Panc1 (cell line): ENCODE data around the gene ONECUT3. TPM values are rescaled to one million over a fixed set of nuclear protein-coding genes. Genes with fewer than 3 reads are reported as not detected.

ENCODE experiments used
- ATAC-seq: fragments of 200-7000 bp; cut with Tn5 transposase; 2 replicates; pipeline ENCODE4 v1.9.1; 2020; ENCODE audit warnings: mild to moderate bottlenecking, moderate library complexity
- BruUV-seq: library from RNA; stranded (reverse); fragments of 400-500 nt; replicated peaks from 2 replicates; lab custom pipeline; 2021; lab: Mats Ljungman, UMichigan
- CTCF ChIA-PET: fragments of 300-600 bp; sonication (Branson Sonifier 250); formaldehyde crosslinking; loops from one replicate; lab custom pipeline; 2022; ENCODE audit warnings: antibody characterized with exemption; lab: Charles Lee
- POLR2A ChIA-PET: fragments of 300-600 bp; sonication (Branson Sonifier 250); formaldehyde crosslinking; loops from one replicate; lab custom pipeline; 2022; ENCODE audit warnings: antibody characterized with exemption; lab: Charles Lee
- DNase-seq: peaks from one replicate; pipeline ENCODE4 v3.0.0-alpha.2; 2010; ENCODE audit warnings: low read depth, low spot score
- H3K27ac ChIP-seq: 2 replicates; pipeline ENCODE4 v1.5.1; 2011; ENCODE audit warnings: mild to moderate bottlenecking, low read length, inconsistent platforms
- H3K27me3 ChIP-seq: fragments of 200-500 bp; sonication (Bioruptor generic); 2 replicates; pipeline ENCODE4 v1.6.0; 2014; ENCODE audit warnings: low read length, inconsistent platforms; ENCODE audit not compliant: control insufficient read depth, insufficient read depth
- H3K36me3 ChIP-seq: fragments of 200-500 bp; sonication (Bioruptor generic); 2 replicates; pipeline ENCODE4 v1.5.1; 2014; ENCODE audit warnings: inconsistent platforms, mild to moderate bottlenecking, low read length, moderate library complexity; ENCODE audit not compliant: control insufficient read depth, insufficient read depth
- H3K4me1 ChIP-seq: 2 replicates; pipeline ENCODE4 v1.5.1; 2011; ENCODE audit warnings: inconsistent platforms, mild to moderate bottlenecking, low read length, moderate library complexity; ENCODE audit not compliant: control insufficient read depth, insufficient read depth
- H3K4me3 ChIP-seq, 2 experiments: 2 replicates each; pipeline ENCODE4 v1.5.1; 2011 to 2012; ENCODE audit warnings: low read depth in 2 of 2, low read length in 2 of 2, mild to moderate bottlenecking in 2 of 2, inconsistent platforms in 1 of 2, moderate library complexity in 1 of 2
- H3K9me3 ChIP-seq: fragments of 200-500 bp; sonication (Bioruptor generic); 2 replicates; pipeline ENCODE4 v1.5.1; 2014; ENCODE audit warnings: low read depth, mild to moderate bottlenecking, inconsistent platforms, low read length, moderate library complexity; ENCODE audit not compliant: control insufficient read depth, insufficient read depth
- POLR2AphosphoS5 ChIP-seq: IDR thresholded peaks from 2 replicates; pipeline ENCODE4 v1.6.1; 2012; ENCODE audit warnings: mild to moderate bottlenecking, low read depth, low read length, moderate library complexity
- REST ChIP-seq, 2 experiments: IDR thresholded peaks; 2 replicates each; pipeline ENCODE4 v1.6.1; 2011 to 2012; ENCODE audit warnings: low read depth in 2 of 2, control low read depth in 1 of 2, low read length in 1 of 2, mild to moderate bottlenecking in 1 of 2, moderate library complexity in 1 of 2; ENCODE audit not compliant: insufficient read depth in 1 of 2
- SIN3A ChIP-seq: IDR thresholded peaks from 2 replicates; pipeline ENCODE4 v1.6.1; 2012; ENCODE audit warnings: low read depth, mild to moderate bottlenecking, low read length, moderate library complexity, borderline replicate concordance; ENCODE audit not compliant: insufficient read depth
- TCF7L2 ChIP-seq: IDR thresholded peaks from 2 replicates; pipeline ENCODE4 v1.6.1; 2011; ENCODE audit warnings: mild to moderate bottlenecking, low read depth, low read length, inconsistent platforms
- in situ Hi-C: cut with HindIII; loops from 2 replicates; pipeline ENCODE4 v1.10.0; 2016; ENCODE audit warnings: low sequenced_read_pairs, low pct_unique_long_range_greater_than_20kb
- intact Hi-C: fragments of 100-400 bp; cut with micrococcal nuclease; formaldehyde crosslinking; loops from one replicate; pipeline ENCODE4 v1.10.0; 2022; ENCODE audit not compliant: unreplicated experiment
- total RNA-seq: library from RNA; stranded (reverse); gene quantifications from one replicate; pipeline ENCODE4 v1.2.1, GENCODE V29; 2021; ENCODE audit not compliant: unreplicated experiment

ONECUT3 gene
- total RNA-seq, 1 experiment from 2014 or later: 16.5 TPM

GRCh38 chr19:1747285-1748114 is 5.8 kb upstream of the ONECUT3 start:
- ATAC-seq: peak; percentile 76
- H3K9me3 ChIP-seq: no peaks in the 10 kb centered on the region
- BruUV-seq: no TSS peak
- H3K4me1 ChIP-seq: peaks cover 45% of the 10 kb centered on the region
- intact Hi-C loops (no loop called here), in situ Hi-C loops (no loop called here)
- TF ChIP-seq TCF7L2 (peak; percentile 86), SIN3A (0 out of 2 replicates have a peak, but pooled peaks have one; percentile 17), REST (IDR thresholded peaks at IDR 0.05; ENCODE audit: insufficient read depth in 1 of 2, low read depth in 2 of 2, low read length in 1 of 2) (no peak), POLR2AphosphoS5 (peak; percentile 43)
- H3K27me3 ChIP-seq: no peaks in the 10 kb centered on the region
- ChIA-PET CTCF (interaction anchor here (1.1 kb wide), 1 partner anchor 72 kb away, joined by 3 read pairs; no protein-coding TSS in a partner anchor), POLR2A (no interaction called here)
- H3K27ac ChIP-seq: peak overlapping the region; percentile 95
- H3K36me3 ChIP-seq: no peaks in the 10 kb centered on the region; the same call in 1 of the 2 replicates
- peak overlapping the region; percentile 37 to 49 for H3K4me3 ChIP-seq
- peak; percentile 96 for DNase-seq

GRCh38 chr19:1748115-1748872 is 5.0 kb upstream of the ONECUT3 start:
- Histone ChIP-seq H3K9me3 (no peaks in the 10 kb centered on the region), H3K27me3 (no peaks in the 10 kb centered on the region), H3K4me3 (peak overlapping the region; percentile 37 to 49), H3K36me3 (no peaks in the 10 kb centered on the region; the same call in 1 of the 2 replicates), H3K27ac (peak overlapping the region; percentile 90), H3K4me1 (peaks cover 49% of the 10 kb centered on the region)
- in situ Hi-C loops (no loop called here), intact Hi-C loops (no loop called here)
- TF ChIP-seq SIN3A (0 out of 2 replicates have a peak, but pooled peaks have one; percentile 11), REST (IDR thresholded peaks at IDR 0.05; ENCODE audit: insufficient read depth in 1 of 2, low read depth in 2 of 2, low read length in 1 of 2) (no peak), TCF7L2 (no peak)
- DNase-seq (no peak), ATAC-seq (peak; percentile 56)
- BruUV-seq: TSS peak; percentile 94
- ChIA-PET POLR2A (no interaction called here), CTCF (no interaction called here)
